Loucy (cell line): ENCODE results near the gene CFAP100.

Experiments
- H2AFZ ChIP-seq: fragments of 200-600 bp; sonication (generic); 2 replicates; pipeline ENCODE4 v1.6.0; 2016; ENCODE audit warnings: antibody characterized with exemption, mild to moderate bottlenecking, low read length, moderate library complexity
- H3F3A ChIP-seq: fragments of 200-600 bp; 2 replicates; pipeline ENCODE4 v1.6.0; 2016; ENCODE audit warnings: antibody characterized with exemption, low read depth, mild to moderate bottlenecking
- H3K27me3 ChIP-seq: fragments of 200-600 bp; sonication (generic); 2 replicates; pipeline ENCODE4 v1.6.1; 2014; ENCODE audit warnings: low read length, mild to moderate bottlenecking; ENCODE audit not compliant: insufficient read depth, poor library complexity, severe bottlenecking
- H3K36me3 ChIP-seq: fragments of 200-600 bp; sonication (generic); 2 replicates; pipeline ENCODE4 v1.6.1; 2016; ENCODE audit warnings: low read length; ENCODE audit not compliant: insufficient read depth
- H3K4me1 ChIP-seq: fragments of 200-600 bp; sonication (generic); 2 replicates; pipeline ENCODE4 v1.5.1; 2014; ENCODE audit warnings: low read length, mild to moderate bottlenecking; ENCODE audit not compliant: insufficient read depth, poor library complexity, severe bottlenecking
- H3K4me2 ChIP-seq: fragments of 200-600 bp; sonication (generic); 2 replicates; pipeline ENCODE4 v1.6.0; 2014; ENCODE audit warnings: antibody characterized with exemption, low read length, low read depth, mild to moderate bottlenecking; ENCODE audit not compliant: poor library complexity, severe bottlenecking
- H3K4me3 ChIP-seq: fragments of 200-600 bp; sonication (generic); 2 replicates; pipeline ENCODE4 v1.5.1; 2014; ENCODE audit warnings: low read length, mild to moderate bottlenecking, mixed read lengths; ENCODE audit not compliant: poor library complexity, severe bottlenecking
- H3K79me2 ChIP-seq: fragments of 200-600 bp; sonication (generic); 2 replicates; pipeline ENCODE4 v1.6.1; 2014; ENCODE audit warnings: low read length; ENCODE audit not compliant: insufficient read depth
- H3K9ac ChIP-seq: fragments of 200-600 bp; sonication (generic); 2 replicates; pipeline ENCODE4 v1.6.0; 2014; ENCODE audit warnings: mild to moderate bottlenecking, low read depth, low read length, moderate library complexity; ENCODE audit not compliant: poor library complexity, severe bottlenecking
- H3K9me2 ChIP-seq: fragments of 200-600 bp; sonication (generic); replicated peaks from 2 replicates; pipeline ENCODE4 v1.6.1; 2016; ENCODE audit warnings: low read depth, low read length, mixed read lengths
- H3K9me3 ChIP-seq: fragments of 200-600 bp; sonication (generic); 2 replicates; pipeline ENCODE4 v1.6.1; 2014; ENCODE audit warnings: mild to moderate bottlenecking, antibody characterized with exemption, low read length, low read depth; ENCODE audit not compliant: insufficient read depth
- H4K20me1 ChIP-seq: fragments of 200-600 bp; sonication (generic); 2 replicates; pipeline ENCODE4 v1.6.0; 2014; ENCODE audit warnings: antibody characterized with exemption, low read length, mild to moderate bottlenecking; ENCODE audit not compliant: insufficient read depth, poor library complexity, severe bottlenecking
- EZH2phosphoT487 ChIP-seq: fragments of 200-600 bp; IDR thresholded peaks from 2 replicates; pipeline ENCODE4 v1.6.1; 2018; ENCODE audit warnings: antibody characterized with exemption, mild to moderate bottlenecking, moderate library complexity, borderline replicate concordance
- TF ChIP-seq, protein P1 (sequence below): fragments of 200-600 bp; sonication (generic); conservative IDR thresholded peaks from 2 replicates; pipeline ENCODE4 v1.5.1; 2014; ENCODE audit warnings: mild to moderate bottlenecking, antibody characterized with exemption, low read length

Gene CFAP100

DNA sequence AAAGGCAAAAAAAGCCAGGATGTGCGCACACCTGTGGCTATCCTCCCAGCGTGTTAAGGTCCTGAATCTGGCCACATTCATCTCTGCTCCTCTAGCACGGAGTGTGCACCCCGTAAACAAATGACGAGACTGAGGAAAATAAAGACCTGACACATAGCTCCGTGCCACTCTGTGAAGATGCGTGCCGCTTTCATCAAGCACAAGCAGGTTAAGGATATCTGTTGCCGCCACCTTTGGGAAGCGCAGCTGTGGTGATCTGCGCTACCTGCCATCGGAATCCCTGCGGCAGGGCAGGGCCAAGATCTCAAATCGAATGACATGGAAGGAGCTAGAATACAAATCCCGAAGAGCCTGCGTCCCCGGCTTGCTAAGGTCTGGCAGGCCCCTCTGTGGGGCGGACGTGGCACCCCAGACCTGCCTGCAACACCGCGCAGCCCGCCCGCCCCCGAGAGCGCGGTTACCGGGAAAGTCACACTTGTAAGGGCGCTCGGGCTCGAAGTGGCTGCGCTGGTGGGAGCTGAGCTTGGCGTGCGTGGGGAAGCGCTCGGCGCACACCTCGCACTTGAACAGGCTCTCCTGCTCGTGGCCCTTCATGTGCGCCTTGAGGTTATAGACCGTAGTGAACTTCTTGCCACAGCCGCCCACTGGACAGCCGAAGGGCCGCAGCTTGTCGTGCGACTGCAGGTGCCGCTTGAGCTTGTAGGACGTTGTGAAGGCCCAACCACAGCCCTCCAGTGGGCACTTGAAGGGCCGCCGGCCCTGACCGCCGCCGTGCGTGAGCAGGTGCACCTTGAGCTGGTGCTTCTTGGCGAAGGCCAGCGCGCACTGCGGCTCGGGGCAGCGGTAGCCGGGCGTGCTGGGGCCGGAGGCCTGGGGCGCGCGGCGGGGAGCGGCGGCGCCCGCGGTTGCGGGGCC lies 80.0 kb downstream of the CFAP100 start:
- Histone ChIP-seq H4K20me1 (peaks cover 52% of the 10 kb centered on the region), H2AFZ (no peak overlapping the region), H3K4me1 (peaks cover 45% of the 10 kb centered on the region), H3K4me2 (peak overlapping the region; percentile 94), H3K36me3 (peaks cover 19% of the 10 kb centered on the region), H3K9me3 (no peaks in the 10 kb centered on the region), H3K9ac (peak overlapping the region; percentile 90), H3K4me3 (peak overlapping the region; percentile 81), H3K79me2 (peaks cover 54% of the 10 kb centered on the region), H3K9me2 (no peaks in the 10 kb centered on the region), H3K27me3 (no peaks in the 10 kb centered on the region), H3F3A (peaks cover 4% of the 10 kb centered on the region; the same call in 1 of the 2 replicates)
- no peak for TF ChIP-seq EZH2phosphoT487
- TF ChIP-seq, protein P1, sequence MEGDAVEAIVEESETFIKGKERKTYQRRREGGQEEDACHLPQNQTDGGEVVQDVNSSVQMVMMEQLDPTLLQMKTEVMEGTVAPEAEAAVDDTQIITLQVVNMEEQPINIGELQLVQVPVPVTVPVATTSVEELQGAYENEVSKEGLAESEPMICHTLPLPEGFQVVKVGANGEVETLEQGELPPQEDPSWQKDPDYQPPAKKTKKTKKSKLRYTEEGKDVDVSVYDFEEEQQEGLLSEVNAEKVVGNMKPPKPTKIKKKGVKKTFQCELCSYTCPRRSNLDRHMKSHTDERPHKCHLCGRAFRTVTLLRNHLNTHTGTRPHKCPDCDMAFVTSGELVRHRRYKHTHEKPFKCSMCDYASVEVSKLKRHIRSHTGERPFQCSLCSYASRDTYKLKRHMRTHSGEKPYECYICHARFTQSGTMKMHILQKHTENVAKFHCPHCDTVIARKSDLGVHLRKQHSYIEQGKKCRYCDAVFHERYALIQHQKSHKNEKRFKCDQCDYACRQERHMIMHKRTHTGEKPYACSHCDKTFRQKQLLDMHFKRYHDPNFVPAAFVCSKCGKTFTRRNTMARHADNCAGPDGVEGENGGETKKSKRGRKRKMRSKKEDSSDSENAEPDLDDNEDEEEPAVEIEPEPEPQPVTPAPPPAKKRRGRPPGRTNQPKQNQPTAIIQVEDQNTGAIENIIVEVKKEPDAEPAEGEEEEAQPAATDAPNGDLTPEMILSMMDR = no peak; the same call in 1 of the 2 replicates

DNA sequence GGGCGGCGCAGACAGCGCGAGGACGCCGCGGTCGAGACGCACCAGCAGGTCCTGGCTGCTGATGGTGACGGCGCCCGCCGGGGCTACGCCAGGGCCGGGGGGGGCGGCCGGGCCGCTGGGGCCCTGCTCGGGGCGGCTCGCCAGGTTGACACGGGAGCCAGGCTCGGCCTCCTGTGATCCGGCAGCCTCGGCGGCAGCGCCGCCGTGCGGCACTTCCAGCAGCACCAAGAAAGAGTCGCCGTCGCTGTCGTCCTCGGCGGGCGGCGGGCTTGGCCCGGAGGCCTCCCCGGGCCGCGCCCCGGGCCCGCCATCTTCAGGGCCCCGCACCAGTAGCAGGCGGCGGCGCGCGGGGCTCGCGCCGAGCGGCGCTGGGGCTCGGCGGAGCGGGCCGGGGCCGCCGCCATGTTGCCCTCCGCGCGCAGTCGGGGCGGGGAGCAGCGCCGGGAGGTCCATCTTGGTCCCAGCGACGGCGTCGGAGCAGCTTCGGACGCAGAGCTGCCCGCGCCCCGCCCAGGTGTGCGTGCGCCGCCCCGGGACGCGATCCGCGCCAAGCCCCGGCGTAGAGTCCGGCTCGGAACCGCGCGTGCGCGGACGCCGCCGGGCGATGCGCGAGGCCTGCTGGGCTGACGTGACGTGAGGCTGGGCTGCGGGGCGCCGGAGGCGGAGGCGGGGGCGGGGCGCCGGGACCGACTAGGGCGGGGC lies 80.9 kb downstream of the CFAP100 start, which contains the start of gene ZXDC:
Gene ZXDC, minus strand, starts transcription at position 479 of the 702 bp plus-strand sequence. Its CDS starts 26 bp downstream, at position 453.
- Histone ChIP-seq H3K36me3 (peaks cover 11% of the 10 kb centered on the region), H3K9ac (peak within 1 kb of the TSS; percentile 90), H3K27me3 (no peaks in the 10 kb centered on the region), H3K4me1 (peaks cover 38% of the 10 kb centered on the region), H3K9me3 (no peaks in the 10 kb centered on the region), H3F3A (peaks cover 4% of the 10 kb centered on the region; the same call in 1 of the 2 replicates), H3K9me2 (no peaks in the 10 kb centered on the region), H4K20me1 (peaks cover 44% of the 10 kb centered on the region), H2AFZ (peak within 1 kb of the TSS; percentile 75), H3K79me2 (peaks cover 46% of the 10 kb centered on the region), H3K4me2 (peak within 1 kb of the TSS; percentile 94), H3K4me3 (peak within 1 kb of the TSS; percentile 81)
- TF ChIP-seq EZH2phosphoT487 = no peak
- TF ChIP-seq, protein P1 = peak; percentile 39

DNA sequence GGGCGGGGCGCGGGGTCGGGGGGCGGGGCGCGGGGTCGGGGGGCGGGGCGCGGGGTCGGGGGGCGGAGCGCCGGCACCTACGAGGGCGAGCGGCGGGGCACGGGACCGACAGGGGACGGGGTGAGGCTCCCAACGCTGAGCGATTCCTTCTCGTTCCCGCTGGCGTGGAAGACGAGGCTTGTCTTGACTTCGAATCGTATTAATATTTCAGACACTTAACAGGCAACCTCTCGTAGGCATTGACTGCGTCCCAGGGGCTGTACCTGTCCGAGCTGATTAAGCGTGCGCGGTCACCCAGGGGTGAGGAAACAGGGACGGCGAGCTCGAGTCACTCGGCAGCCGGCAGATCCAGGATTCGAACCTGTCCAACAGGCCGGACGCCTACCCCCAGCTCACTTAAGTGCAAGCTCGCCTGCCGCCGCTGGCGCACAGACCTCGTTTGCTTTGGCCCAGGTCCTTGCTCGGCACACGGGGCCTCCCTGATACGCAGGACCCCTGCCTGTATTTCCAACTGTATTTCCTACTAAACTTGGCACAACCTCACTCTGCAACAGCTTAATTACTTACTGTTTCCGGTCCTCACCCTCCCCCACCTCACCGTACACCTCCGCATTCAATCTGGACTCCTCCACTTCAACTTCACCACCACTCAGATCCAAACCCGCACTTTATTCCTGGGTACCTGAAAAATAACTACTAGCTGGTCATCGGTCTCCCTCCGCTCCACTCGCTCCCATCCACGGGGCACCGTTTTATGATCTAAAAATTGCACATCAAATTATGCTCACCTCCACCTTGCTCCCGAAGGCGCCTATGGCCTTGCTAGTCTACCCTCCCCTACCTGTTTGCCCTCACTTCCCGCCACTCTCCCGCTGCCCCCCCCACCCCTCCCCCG lies 81.7 kb downstream of the CFAP100 start:
- Histone ChIP-seq H3K4me3 (peak overlapping the region; percentile 71), H3K27me3 (no peaks in the 10 kb centered on the region), H2AFZ (peak overlapping the region; percentile 75), H3K9me3 (no peaks in the 10 kb centered on the region), H3F3A (peaks cover 4% of the 10 kb centered on the region; the same call in 1 of the 2 replicates), H4K20me1 (peaks cover 35% of the 10 kb centered on the region), H3K4me1 (peaks cover 30% of the 10 kb centered on the region), H3K9me2 (no peaks in the 10 kb centered on the region), H3K4me2 (peak overlapping the region; percentile 78), H3K9ac (peak overlapping the region; percentile 60), H3K79me2 (peaks cover 38% of the 10 kb centered on the region), H3K36me3 (peaks cover 2% of the 10 kb centered on the region)
- TF ChIP-seq EZH2phosphoT487 = no peak
- TF ChIP-seq, protein P1 = no peak
